Spleen (tissue), 7 donors: ENCODE measurements around the gene MARK2.

Experiments used
- CTCF ChIP-seq, 11 experiments: fragments of 200-600 bp in 7 of 11; fragments of 450-650 bp in 4 of 11; sonication (generic) in 4 of 11; IDR thresholded peaks in 8 of 11; conservative IDR thresholded peaks in 3 of 11; 1 replicate in 7 of 11; 2 replicates in 4 of 11; pipeline versions ENCODE4 v1.4.0 to v1.8.0; 2016 to 2021; ENCODE audit warnings: antibody characterized with exemption in 11 of 11, inconsistent platforms in 4 of 11, mild to moderate bottlenecking in 1 of 11
- POLR2A ChIP-seq, 3 donors: fragments of 450-650 bp; IDR thresholded peaks; one replicate each; pipeline ENCODE4 v1.5.1; 2017; ENCODE audit warnings: antibody characterized with exemption in 3 of 3, mild to moderate bottlenecking in 1 of 3
- POLR2AphosphoS5 ChIP-seq, 3 donors: sonication (generic); formaldehyde crosslinking; IDR thresholded peaks; one replicate each; pipeline ENCODE4 v1.5.1; 2017; ENCODE audit warnings: antibody characterized with exemption in 3 of 3
- donor health status: DM: no; HTN: no; CAD: no; lungs with moderate emphysema.
- donor health status: DM: no; HTN: no; CAD: no.
- donor health status: DM: no; HTN: no; CAD: no.

DNA sequence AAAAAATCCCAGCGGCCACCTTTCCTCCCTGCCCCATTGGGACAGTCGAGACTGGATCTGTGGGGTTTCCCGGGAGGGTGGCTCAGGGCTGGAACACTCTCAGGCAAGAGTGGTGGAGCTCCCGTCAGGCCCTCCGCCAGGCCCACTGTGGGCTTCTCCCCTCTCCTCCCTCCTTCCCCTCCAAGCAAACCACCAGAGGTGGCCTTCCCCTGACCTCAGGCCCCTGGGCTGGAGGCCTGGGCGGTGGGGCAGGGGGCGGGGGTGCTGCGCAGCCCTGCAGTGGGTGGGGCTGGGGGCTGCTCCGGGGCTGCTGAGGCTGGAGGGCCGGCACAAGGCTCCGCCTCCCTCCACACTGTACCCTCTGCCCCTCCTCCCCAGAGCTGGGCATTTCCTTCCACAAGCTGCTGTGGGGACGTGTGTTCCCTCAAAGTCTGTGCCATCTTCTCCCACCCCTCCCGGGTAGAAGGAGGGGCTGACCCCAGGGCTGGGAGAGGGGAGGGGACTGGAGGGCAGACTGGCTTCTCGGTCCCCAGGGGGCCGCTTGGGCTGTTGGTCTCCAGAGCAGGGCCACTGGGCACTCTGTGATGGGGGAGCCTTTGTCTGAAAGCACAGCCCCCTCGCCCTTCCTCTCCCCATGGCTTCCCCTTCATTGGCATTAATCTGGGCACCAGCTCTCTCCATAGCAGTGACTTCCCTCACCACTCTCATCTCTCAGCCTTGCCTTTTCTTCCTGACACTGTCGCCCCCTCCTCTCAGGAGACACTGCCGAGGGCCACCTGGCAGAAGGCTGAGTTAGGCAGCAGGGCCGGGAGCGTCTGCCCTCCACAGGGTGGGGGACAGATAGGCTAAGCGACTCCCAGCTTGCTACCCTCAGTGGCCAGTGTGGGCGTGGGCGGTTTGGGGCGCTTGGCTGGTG is 70.9 kb downstream of the MARK2 start:
- no peak for TF ChIP-seq CTCF (IDR thresholded peaks at IDR 0.05 in 8 of 11, conservative IDR thresholded peaks at IDR 0.05 in 3 of 11)
- peak in 1 of 3 donors; percentile 57 for TF ChIP-seq POLR2AphosphoS5 (IDR thresholded peaks at IDR 0.05)
- TF ChIP-seq POLR2A (IDR thresholded peaks at IDR 0.05): no peak
